ENCODE measurements around the gene SENP5. TPM values are rescaled to one million over a fixed set of nuclear protein-coding genes. Genes with fewer than 3 reads are reported as not detected.
A peak's percentile ranks its signal among the peaks of the same experiment; 100 is the strongest.

The SENP5 gene
- total RNA-seq, 1 donor from 2014 or later: 49.6 TPM

DNA sequence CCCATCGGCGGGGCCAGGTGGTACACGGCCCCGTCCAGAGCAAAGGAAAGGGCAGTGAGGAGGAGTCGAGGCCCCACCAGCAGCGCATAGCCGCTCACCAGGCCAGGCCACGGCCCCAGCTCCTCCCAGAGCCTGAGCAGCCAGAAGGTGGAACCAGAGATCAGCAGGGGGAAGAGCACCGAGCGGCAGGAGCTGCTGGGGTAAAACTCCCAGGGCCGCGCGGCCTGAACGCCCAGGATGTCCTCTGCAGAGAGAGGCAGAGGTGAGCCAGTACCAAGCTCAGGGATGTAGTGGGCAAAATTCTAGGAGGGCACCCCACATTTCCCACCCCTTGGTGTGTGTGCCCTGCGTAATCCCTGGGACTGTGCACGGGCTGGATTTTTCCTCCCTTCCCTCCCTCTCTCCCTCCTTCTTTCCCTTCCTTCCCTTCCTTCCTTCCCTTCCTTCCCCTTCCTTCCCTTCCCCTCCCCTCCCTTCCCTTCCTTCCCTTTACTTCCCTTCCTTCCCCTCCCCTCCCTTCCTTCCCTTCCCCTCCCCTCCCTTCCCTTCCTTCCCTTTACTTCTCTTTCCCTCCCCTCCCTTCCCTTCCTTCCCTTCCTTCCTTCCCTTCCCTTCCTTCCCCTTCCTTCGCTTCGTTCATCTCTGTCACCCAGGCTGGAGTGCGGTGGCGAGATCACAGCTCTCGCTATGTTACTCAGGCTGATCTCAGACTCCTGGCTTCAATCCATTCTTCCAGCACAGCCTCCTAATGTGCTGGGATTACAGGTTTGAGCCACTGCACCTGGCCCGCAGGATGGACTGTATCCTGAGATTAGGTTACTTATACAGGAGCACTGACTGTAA lies 80.9 kb downstream of the SENP5 start:
- Mint-ChIP-seq H3K4me3 (ENCODE audit: unreplicated experiment) (no peak overlapping the region), H3K27ac (ENCODE audit: unreplicated experiment) (no peak overlapping the region), H3K36me3 (ENCODE audit: unreplicated experiment) (no peaks in the 10 kb centered on the region), H3K9me3 (ENCODE audit: unreplicated experiment) (peaks cover 12% of the 10 kb centered on the region), H3K4me1 (ENCODE audit: low read depth, unreplicated experiment) (peaks cover 9% of the 10 kb centered on the region), H3K27me3 (ENCODE audit: unreplicated experiment) (peaks cover 7% of the 10 kb centered on the region)
- peak; percentile 45 for DNase-seq
- TF ChIP-seq, protein P1, sequence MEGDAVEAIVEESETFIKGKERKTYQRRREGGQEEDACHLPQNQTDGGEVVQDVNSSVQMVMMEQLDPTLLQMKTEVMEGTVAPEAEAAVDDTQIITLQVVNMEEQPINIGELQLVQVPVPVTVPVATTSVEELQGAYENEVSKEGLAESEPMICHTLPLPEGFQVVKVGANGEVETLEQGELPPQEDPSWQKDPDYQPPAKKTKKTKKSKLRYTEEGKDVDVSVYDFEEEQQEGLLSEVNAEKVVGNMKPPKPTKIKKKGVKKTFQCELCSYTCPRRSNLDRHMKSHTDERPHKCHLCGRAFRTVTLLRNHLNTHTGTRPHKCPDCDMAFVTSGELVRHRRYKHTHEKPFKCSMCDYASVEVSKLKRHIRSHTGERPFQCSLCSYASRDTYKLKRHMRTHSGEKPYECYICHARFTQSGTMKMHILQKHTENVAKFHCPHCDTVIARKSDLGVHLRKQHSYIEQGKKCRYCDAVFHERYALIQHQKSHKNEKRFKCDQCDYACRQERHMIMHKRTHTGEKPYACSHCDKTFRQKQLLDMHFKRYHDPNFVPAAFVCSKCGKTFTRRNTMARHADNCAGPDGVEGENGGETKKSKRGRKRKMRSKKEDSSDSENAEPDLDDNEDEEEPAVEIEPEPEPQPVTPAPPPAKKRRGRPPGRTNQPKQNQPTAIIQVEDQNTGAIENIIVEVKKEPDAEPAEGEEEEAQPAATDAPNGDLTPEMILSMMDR (IDR thresholded peaks at IDR 0.05; ENCODE audit: partially characterized antibody, unreplicated experiment): no peak

DNA sequence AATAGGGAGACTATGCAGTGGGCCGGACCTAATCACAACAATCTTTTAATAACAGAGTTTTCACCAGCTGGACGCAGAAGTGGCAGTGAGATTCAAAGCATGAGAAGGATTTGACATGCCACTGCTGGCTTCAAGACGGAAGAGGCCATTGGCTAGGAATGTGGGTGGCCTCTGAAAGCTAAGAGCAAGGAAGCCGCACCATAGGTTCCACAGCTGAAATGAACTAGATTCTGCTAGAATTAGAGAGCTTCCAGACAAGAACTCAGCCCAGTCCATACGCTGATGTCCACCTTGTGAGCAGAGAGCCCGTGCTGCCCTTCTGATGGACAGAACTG lies 81.5 kb downstream of the SENP5 start:
- H3K27ac Mint-ChIP-seq (ENCODE audit: unreplicated experiment): no peak overlapping the region
- H3K36me3 Mint-ChIP-seq (ENCODE audit: unreplicated experiment): no peaks in the 10 kb centered on the region
- H3K4me3 Mint-ChIP-seq (ENCODE audit: unreplicated experiment): no peak overlapping the region
- no peak for DNase-seq
- H3K27me3 Mint-ChIP-seq (ENCODE audit: unreplicated experiment): peaks cover 6% of the 10 kb centered on the region
- TF ChIP-seq, protein P1 (IDR thresholded peaks at IDR 0.05; ENCODE audit: partially characterized antibody, unreplicated experiment): no peak
- peaks cover 6% of the 10 kb centered on the region for H3K4me1 Mint-ChIP-seq (ENCODE audit: low read depth, unreplicated experiment)
- peaks cover 10% of the 10 kb centered on the region for H3K9me3 Mint-ChIP-seq (ENCODE audit: unreplicated experiment)

DNA sequence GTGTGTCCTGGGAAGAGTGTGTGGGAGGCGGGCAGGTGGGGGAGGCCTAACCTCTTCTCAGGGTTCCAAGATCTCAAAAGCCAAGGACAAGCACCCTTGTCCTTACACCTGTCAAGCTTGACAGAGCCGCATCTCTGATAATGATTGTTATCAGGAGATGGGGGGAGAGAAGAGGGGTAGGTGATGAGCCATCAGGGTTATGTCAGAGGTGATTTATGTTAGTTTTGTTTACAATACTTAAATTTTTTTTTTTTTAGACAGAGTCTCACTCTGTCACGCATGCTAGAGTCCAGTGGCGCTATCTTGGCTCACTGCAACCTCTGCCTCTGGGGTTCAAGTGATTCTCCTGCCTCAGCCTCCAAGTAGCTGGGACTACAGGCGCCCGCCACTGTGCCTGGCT lies 82.0 kb downstream of the SENP5 start:
- peaks cover 6% of the 10 kb centered on the region for H3K27me3 Mint-ChIP-seq (ENCODE audit: unreplicated experiment)
- no peak overlapping the region for H3K4me3 Mint-ChIP-seq (ENCODE audit: unreplicated experiment)
- H3K36me3 Mint-ChIP-seq (ENCODE audit: unreplicated experiment): no peaks in the 10 kb centered on the region
- H3K27ac Mint-ChIP-seq (ENCODE audit: unreplicated experiment): no peak overlapping the region
- H3K4me1 Mint-ChIP-seq (ENCODE audit: low read depth, unreplicated experiment): peaks cover 1% of the 10 kb centered on the region
- DNase-seq: no peak
- TF ChIP-seq, protein P1 (IDR thresholded peaks at IDR 0.05; ENCODE audit: partially characterized antibody, unreplicated experiment): no peak
- H3K9me3 Mint-ChIP-seq (ENCODE audit: unreplicated experiment): peaks cover 9% of the 10 kb centered on the region

DNA sequence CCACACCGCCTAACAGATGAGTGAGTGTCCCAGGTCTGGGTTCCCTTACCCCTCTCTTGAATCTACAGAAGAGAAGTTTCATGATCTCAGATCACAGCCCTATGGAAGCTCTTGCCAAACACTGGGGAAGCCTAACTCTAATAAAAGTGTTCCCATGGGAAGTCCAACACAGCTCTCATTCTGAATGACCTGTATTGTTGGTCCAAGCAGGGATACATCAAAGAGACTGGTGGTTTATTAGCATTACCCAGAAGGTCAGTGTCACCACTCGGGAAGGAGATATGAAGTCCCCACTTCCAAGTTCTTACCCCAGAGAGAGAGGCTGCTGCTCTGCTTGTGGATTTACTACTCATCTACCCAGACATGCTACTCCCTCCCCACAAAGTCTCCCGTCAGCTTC lies 83.7 kb downstream of the SENP5 start:
- Mint-ChIP-seq H3K9me3 (ENCODE audit: unreplicated experiment) (peaks cover 7% of the 10 kb centered on the region), H3K36me3 (ENCODE audit: unreplicated experiment) (peaks cover 6% of the 10 kb centered on the region), H3K4me3 (ENCODE audit: unreplicated experiment) (no peak overlapping the region), H3K4me1 (ENCODE audit: low read depth, unreplicated experiment) (no peaks in the 10 kb centered on the region), H3K27me3 (ENCODE audit: unreplicated experiment) (peaks cover 5% of the 10 kb centered on the region), H3K27ac (ENCODE audit: unreplicated experiment) (no peak overlapping the region)
- no peak for DNase-seq
- TF ChIP-seq, protein P1 (IDR thresholded peaks at IDR 0.05; ENCODE audit: partially characterized antibody, unreplicated experiment): no peak

DNA sequence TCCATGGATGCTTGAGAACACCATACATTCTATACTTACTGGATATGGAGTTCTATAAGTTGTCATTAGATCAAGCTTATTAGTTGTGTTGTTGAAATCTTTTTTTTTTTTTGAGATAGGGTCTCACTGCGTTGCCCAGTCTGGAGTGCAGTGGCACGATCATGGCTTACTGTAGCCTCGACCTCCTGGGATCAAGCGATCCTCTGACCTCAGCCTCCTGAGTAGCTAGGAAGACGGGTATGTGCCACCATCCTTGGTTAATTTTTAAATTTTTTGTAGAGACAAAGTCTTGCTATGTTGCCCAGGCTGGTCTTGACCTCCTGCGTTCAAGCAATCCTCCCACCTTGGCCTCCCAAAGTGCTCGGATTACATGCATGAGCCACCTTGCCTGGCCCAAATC lies 87.1 kb downstream of the SENP5 start:
- no peaks in the 10 kb centered on the region for H3K4me1 Mint-ChIP-seq (ENCODE audit: low read depth, unreplicated experiment)
- TF ChIP-seq, protein P1 (IDR thresholded peaks at IDR 0.05; ENCODE audit: partially characterized antibody, unreplicated experiment): no peak
- peaks cover 5% of the 10 kb centered on the region for H3K9me3 Mint-ChIP-seq (ENCODE audit: unreplicated experiment)
- peaks cover 2% of the 10 kb centered on the region for H3K27me3 Mint-ChIP-seq (ENCODE audit: unreplicated experiment)
- H3K4me3 Mint-ChIP-seq (ENCODE audit: unreplicated experiment): no peak overlapping the region
- no peak overlapping the region for H3K27ac Mint-ChIP-seq (ENCODE audit: unreplicated experiment)
- H3K36me3 Mint-ChIP-seq (ENCODE audit: unreplicated experiment): peaks cover 12% of the 10 kb centered on the region
- no peak for DNase-seq

Data from glutamatergic neuron (in vitro differentiated cells).